ENCODE measurements around the gene MAP7.

DNA sequence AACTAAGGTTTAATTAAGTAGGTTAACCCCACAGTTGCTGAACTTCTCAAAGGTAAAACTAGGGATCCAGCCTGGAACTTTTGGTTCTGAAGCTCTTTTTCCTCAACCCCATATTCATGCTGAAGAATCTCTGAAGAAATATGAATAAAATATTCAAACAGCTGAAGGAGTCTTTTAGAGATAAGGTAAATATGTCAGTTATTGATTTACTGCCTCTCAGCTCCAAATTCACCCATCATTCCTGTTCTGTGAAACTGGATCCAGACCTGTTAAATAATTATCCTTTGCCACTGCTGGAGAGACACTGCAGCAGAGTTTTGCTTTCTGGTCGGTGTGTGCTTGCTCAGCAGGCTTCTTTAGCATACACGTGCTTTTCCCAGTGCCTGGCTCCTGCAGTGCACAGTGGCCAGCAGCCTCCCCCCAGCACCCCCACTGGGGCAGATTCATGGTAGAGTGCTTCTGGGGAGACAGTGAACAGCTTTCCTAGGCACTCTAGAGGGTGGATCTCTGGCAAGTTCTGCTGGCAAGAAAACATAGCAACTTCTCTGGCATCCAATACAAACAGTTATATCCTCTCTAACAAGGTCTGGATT lies 198.6 kb downstream of the MAP7 start:
- no peak for TF ChIP-seq POLR2A (IDR thresholded peaks at IDR 0.05)
- TF ChIP-seq, protein P1, sequence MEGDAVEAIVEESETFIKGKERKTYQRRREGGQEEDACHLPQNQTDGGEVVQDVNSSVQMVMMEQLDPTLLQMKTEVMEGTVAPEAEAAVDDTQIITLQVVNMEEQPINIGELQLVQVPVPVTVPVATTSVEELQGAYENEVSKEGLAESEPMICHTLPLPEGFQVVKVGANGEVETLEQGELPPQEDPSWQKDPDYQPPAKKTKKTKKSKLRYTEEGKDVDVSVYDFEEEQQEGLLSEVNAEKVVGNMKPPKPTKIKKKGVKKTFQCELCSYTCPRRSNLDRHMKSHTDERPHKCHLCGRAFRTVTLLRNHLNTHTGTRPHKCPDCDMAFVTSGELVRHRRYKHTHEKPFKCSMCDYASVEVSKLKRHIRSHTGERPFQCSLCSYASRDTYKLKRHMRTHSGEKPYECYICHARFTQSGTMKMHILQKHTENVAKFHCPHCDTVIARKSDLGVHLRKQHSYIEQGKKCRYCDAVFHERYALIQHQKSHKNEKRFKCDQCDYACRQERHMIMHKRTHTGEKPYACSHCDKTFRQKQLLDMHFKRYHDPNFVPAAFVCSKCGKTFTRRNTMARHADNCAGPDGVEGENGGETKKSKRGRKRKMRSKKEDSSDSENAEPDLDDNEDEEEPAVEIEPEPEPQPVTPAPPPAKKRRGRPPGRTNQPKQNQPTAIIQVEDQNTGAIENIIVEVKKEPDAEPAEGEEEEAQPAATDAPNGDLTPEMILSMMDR (IDR thresholded peaks at IDR 0.05): no peak
